HG03095 (cell line): ENCODE results near the gene RAD52.
"Not testable (repeated sequence)": the region's sequence is repeated elsewhere in the genome, so short reads cannot be mapped to it uniquely, and the experiment has no call there.

Source experiments
- ATAC-seq: cut with Tn5 transposase; IDR thresholded peaks from one replicate; pipeline ENCODE4 v1.9.1; 2021; ENCODE audit warnings: moderate library complexity; ENCODE audit not compliant: unreplicated experiment

RAD52 gene

DNA sequence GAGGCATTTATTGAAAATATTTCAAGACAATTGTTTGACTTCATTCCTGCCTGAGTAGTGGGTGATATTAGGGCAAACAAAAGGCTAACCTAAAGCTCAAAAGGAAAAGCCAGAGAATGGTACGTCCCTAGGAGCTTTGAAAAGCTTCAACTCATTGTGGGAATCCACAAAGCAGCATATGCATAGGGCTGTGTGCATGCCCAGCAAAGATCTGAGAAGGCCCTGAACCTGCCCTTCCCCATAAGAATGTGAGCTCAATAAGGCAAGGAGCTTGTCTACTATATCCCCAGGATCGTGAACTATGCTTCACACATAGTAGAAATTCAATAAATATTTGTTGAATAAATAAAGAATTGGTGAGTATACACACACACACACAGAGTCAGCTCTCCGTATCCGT, 19.1 kb upstream of the RAD52 start:
- no peak for ATAC-seq

DNA sequence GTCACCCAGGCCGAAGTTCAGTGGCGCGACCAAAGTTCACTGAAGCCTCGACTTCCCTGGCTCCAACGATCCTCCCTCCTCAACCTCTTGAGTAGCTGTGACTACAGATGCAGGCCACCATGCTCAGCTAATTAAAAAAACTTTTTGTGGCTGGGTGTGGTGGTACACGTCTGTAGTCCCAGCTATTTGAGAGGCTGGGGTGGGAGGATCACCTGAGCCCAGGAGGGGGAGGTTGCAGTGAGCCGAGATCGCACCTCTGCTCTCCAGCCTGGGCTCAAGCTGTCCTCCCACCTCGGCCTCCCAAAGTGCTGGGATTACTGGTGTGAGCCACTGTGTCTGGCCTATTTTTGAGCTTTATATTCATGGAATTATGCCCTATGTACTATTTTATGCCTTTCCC, 18.1 kb upstream of the RAD52 start:
- ATAC-seq = no peak

DNA sequence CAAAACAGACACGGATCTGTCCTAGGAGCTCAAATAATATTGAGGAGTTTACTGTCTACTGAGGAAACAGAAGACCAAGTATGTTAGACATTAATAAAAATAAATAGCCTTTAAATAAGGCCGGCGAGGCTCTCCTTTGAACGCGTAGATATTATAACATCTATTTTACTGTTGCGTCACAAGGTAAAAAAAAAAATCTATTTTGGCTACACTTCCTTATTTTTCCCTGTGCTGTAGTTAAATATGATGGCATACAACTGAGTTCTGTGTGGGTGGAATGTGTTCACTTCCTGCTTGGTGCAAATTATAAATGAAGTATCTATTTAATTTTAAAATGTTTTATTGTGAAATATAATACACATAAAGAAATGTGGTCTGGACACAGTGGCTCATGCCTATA, 17.2 kb upstream of the RAD52 start:
- ATAC-seq = no peak

DNA sequence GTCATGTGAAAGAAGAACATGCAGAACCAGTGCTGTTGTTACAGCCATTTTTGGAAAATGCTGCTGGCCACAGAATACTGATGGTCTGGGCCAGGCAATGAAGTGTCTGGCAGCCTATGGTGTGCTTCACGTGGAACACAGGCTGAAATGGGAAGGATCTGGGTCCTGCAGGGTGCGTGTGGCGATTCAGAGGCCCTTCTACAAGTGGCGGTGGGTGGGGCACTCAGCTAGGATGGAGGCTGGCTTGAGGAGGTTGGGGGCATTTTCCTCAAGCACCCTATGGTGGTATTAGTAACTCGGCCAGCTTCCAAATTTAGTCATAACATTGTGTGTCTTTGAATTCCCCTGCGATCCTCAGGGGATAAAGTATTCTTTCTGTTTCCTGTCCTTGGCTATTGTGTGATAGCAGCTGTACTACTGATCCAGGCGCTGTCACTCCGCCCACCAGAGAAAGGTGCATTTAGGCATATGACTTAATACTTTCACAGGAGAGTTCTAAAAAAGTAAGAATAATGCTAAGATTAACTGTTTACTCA, 9.2 kb upstream of the RAD52 start:
- peak; percentile 77 for ATAC-seq

DNA sequence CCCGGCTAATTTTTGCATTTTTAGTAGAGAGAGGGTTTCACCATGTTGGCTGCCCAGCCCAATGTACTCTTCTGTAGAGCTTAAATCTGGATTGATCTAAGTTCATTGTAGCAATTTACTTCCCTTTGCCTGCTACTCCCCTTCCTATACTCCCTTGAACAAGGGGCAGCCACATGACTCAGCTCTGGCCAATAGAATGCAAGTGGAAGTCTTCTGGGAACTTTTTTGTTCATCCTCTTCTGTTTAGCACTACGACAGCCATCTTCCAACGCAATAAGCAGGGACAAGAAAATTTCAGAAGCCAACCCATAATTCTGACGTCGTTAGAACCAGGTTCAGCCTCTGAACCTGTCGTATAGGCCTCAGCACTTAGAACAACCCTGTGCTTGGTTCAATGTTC, 6.4 kb upstream of the RAD52 start:
- ATAC-seq = no peak

DNA sequence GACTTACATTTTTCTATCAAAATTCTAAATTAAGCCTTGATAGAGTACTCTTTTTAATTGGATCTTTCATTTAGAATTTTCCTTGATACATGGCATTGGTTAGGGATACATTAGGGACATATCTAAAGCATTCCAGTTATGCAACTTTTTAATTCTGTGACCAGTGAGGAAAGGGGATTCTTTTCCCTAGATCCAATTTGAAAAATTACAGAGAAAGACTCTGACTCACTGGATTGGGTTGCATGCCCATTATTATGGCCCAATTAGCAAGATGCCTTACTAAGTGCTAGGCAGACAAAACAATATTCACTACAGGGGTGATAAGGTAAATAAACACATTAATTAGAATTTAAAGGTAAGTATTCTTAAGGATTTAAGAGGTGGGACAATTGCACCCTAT, 5.2 kb upstream of the RAD52 start:
- ATAC-seq = no peak

DNA sequence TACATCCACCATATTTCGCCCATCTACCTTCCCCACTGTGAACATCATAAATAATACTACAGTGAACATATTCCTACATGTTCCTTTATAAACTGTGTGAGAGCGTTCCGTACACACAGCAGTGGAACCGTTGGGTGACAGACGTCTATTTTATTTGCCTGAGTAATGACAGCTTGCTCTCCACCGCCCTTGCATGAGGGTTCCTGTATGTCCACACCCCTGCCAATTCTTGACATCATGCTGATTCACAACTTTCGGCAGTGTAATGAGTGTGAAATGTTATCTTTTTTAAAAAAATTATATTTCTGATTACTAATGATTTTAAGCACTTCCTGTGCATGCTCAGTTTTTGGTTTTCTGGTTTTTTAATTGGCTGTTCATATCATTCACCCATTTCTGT, 4.3 kb upstream of the RAD52 start:
- no peak for ATAC-seq

DNA sequence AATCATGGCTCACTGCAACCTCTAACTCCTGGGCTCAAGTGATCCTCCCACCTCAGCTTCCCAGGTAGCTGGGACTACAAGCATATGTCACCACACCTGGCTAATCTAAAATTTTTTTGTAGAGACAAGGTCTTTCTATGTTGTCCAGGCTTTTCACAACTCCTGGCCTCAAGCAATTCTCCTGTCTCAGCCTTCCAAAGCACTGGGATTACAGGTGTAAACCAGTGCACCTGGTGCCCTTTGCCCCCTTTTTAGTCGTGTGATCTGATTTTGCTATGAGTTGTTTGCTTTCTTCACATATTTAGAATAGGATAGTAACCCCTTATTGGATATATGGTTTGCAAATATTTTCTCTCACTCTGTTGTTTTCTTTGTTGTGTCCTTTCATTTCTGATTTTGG, 1.7 kb upstream of the RAD52 start:
- no peak for ATAC-seq

DNA sequence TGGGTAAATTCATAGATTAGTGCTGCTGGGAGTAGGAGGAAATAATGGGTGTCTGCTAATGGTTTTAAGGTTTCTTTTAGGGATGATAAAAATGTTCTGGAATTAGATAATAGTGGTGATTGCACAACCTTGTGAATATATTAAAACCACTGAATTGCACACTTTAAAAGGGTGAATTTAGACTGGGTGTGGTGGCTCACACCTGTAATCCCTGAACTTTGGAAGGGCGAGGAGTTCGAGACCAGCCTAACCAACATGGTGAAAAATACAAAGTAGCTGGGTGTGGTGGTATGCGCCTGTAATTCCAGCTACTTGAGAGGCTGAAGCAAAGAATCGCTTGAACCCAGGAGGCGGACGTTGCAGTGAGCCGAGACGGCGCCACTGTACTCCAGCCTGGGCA, 1.3 kb downstream of the RAD52 start:
- ATAC-seq = no peak

DNA sequence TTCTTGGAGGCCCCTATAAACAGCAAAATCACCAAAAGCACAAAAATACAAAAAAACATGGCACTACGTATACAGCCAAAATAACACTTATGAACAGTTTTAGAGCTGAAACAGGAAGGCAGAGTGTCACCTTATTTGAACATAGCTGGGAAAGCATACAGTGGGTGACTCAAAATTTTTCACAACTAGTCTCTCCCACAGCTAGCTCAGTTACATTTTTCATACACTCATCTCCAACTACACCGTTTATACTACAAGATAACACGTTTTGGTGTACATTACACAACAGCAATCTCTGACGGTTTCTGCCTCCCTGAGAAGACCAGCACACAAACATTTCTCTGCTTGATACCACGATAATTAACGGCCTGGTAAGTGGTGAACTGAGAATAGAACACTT, 2.9 kb downstream of the RAD52 start:
- no peak for ATAC-seq

DNA sequence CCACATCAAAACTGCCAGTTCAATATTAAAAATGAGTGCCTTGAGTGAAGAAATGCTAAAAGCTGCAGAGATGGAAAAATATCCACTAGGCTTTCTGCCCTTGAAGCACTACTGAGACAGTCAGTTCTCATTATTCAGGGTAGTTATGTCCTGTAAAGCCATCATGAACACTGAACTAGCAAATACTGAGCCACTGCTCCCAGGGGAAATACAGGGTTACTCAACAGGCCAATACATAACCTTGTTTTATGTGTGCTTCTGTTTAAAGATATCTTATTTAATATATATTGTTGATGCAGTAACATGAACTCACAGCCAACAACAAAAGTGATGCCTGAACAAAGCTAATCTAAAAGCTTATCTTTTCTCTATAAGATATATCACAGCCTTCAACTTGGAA, 3.3 kb downstream of the RAD52 start:
- ATAC-seq = no peak

DNA sequence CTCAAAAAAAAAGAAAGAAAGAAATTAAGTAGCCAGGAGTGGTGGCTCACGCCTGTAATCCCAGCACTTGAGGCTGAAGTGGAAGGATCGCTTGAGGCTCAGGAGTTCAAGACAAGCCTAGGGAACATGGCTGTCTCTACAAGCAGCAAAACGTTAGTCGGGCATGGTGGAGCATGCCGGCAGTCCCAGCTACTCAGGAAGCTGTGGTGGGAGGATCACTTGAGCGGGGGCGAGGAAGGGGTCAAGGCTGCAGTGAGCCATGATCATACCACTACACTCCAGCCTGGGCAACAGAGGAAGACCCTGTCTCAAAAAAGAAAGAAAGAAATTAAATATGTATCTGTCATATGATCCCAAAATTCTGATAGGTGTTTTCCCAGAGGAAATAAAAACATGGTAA, 5.3 kb downstream of the RAD52 start:
- ATAC-seq = no peak

DNA sequence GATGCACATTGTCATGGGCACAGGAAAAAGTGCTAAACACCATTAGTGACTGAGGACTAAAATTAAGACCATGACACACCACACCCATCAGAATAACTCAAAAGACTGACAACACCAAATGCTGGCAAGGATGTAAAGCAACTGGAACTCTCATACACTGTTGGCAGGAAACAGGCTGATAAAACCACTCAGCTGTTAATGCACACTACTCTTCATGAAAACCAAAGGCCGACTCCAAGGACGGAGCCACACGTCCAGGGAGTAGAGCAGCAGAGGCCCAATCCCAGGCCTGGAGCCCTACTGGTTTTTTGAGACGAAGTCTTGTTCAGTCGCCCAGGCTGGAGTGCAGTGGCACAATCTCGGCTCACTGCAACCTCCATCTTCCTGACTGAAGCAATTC, 6.4 kb downstream of the RAD52 start:
- no peak for ATAC-seq

DNA sequence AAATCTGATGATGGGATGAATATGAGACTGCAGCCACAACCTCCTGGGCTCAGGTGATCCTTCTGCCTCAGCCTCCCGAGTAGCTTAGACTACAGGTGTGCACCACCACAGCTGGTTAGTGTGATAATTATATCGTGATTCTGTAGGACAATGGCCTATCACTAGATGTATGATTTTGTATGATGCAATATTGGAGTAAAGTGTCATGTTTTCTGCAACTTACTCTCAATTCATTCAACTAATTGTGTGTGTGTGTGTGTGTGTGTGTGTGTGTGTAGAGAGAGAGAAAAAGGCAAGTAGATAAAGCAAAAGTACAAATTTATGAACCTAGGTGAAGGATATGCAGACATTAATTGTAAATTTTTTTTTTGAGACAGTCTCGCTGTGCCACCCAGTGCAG, 10.7 kb downstream of the RAD52 start:
- ATAC-seq = no peak

DNA sequence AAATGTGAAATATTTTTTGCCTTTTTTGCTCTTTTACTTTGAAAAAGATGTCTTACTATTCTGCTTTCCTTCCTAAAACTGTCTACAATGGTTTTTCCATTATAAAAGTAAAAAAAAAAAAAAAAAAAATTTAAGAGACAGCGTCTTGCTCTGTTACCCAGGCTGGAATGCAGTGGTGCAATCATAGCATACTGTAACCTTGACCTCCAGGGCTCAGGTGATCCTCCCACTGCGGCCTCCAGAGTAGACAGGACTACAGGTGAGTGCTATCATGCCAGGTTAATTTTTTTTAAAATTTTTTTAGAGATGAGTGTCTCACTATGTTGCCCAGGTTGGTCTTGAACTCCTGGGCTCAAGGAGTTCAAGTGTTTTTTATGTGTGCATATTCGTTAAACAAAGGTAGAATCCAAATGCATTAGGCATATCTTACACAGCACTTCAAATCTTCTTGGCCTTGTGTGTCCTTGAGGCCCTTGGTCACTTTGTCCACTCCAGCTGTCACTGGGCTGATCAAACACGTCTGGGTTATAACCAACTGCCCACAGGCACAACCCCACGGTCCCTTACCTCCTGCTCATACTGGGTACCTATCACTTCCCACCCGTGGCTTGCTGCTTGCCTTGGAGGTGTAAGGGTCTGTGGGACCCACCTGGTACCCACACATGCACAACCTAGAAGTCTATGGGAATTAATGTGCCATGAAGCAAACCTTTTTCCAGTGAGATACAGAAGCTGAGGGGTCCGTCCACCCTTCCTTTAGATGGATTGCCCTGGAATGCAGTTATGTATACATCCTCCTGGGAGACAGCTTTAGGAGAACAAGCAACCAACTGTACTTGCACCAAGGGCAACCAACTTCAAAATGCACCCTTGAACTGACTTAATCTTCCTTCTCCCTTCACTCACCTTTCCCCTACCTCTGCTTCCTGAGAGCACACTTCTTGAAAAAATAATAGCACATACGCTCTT, 12.8 kb downstream of the RAD52 start:
- ATAC-seq = no peak

DNA sequence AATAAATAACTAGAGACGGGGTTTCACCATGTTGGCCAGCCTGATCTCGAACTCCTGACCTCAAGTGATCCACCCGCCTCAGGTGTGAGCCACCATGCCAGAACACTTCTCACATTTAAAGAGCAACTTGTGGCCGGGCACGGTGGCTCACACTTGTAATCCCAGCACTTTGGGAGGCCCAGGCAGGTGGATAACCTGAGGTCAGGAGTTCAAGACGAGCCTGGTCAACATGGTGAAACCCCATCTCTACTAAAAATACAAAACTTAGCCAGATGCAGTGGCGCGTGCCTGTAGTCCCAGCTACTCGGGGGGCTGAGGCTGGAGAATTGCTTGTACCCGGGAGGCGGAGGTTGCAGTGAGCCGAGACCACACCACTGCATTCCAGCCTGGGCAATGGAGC, 13.6 kb downstream of the RAD52 start:
- ATAC-seq = not testable (repeated sequence)

DNA sequence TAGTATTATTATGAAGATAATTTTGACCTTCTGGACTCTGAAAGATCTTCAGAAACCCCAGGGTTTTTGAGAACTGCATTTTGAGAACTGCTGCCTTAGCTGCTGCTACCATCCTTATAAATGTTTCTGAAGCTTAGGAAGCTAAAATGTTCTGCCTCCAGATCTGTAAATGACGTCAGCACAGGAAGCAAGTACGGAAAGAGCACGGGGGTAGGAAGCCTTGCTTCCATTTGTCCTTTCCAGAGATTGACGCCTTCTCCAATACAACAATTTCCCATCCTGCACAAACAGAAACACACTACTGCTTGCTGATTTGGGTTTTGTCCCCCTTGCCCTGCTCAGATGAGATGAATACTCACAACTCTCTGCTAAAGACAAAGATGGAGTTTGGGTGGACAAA, 17.9 kb downstream of the RAD52 start:
- ATAC-seq = no peak

DNA sequence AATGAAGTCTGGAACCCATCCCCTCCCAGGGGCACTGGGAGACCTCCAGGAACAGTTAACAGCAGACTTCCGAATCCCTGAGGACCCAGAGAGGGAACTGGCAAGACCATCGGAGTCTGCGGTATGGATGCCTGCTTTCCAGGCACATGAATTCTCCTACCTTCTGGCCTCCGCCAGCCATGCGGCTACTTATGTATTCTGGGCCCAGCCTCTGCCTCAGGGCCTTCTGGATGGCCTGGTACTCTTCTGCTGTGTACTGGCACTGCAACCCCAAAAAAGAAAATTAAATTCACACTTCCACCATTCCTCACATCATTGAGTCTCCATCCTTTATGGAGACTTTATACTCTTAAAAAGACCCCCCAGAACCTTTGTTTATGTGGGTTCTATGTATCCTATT, 18.4 kb downstream of the RAD52 start:
- no peak for ATAC-seq

DNA sequence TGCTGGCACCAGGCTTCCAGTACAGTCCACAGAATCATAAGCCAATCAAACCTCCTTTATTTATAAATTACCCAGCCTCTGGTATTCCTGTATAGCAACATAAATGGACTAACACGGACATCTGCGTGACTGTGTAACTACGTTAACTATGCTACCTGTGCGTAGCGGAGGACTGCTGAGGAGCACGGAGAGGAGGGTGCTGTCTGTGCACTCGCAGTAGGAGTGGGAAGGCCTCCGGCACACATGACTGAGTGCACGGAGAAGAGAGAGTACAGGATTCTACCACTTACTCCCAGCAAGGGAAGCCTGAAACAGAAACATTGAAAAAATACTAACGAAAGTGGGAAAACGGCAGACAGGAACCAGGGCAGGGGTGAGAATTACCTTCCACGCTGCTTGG, 22.9 kb downstream of the RAD52 start:
- no peak for ATAC-seq

DNA sequence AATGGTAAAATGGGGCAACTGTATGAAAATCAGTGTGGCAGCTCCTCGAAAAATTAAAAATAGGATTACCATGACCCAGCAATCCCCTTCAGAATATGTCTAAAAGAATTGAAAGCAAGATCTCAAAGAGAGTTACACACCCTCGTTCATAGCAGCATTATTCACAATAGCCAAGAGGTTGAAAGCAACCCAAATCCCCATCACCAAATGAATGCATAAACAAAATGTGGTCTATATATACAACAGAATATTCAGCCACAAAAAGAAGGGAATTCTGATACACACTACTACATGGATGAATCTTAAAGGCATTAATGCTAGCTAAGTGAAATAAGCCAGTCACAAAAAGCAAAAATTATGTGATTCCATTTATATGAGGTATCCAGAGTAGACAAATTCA, 27.2 kb downstream of the RAD52 start:
- ATAC-seq = no peak

DNA sequence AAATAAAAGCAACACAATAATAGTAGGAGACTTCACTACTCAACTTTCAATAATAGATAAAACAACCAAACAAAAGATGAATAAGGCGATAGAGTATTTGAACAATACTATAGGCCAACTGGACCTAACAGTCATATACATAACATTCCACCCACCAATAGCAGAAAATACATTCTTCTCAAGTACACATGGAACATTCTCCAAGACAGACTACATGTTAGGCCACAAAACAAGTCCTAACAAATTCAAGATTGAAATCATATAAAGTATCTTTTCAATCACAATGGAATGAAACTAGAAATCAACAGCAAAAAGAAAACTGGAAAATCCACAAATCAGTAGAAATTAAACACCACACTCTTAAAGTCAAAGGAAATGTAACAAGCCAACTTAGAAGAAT, 28.8 kb downstream of the RAD52 start:
- ATAC-seq = no peak

DNA sequence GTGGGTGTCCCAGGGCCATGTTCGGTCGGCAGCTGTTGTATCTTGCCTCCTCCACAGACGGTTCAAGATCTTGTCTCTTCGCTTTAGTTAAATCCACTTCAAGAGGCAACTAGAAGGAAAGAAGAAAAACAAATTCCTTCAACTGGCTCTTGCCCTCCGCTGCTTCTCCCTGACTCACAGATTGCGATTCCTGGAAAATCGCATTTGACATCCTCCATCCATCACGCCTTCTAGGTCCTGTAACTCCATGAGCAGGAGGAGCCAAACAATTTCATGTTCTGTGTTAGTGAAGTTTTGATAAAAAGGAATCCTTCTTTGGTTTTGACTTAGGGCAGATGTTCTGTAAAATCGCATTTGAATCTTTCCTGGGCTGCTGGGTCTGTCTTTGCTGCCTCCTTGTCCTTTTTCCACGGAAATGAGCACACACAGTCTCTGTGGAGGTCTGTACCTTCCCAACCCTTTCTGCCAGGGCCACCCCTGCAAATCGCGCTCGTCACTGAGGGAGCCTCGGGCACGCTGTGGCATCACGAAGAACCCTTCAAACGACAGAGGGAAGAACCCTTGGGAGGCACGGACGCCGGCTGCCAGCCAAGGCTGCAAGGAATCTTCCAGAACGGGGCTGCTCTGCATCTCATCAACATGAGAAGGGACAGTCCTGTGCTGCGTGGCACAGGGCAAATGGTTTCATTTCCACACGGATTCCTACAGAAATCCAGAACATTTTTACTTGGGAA, 32.6 kb downstream of the RAD52 start:
- ATAC-seq = no peak
